ENCODE data around the gene ETV3. TPM values are rescaled to one million over a fixed set of nuclear protein-coding genes. Genes with fewer than 3 reads are reported as not detected.
A peak's percentile ranks its signal among the peaks of the same experiment; 100 is the strongest.

Gene ETV3
- total and polyA plus RNA-seq, 2 of the 8 experiments (the other 6 are each of a cell fraction or from before 2014, with no cell fraction given): 6.0 to 23.8 TPM

DNA sequence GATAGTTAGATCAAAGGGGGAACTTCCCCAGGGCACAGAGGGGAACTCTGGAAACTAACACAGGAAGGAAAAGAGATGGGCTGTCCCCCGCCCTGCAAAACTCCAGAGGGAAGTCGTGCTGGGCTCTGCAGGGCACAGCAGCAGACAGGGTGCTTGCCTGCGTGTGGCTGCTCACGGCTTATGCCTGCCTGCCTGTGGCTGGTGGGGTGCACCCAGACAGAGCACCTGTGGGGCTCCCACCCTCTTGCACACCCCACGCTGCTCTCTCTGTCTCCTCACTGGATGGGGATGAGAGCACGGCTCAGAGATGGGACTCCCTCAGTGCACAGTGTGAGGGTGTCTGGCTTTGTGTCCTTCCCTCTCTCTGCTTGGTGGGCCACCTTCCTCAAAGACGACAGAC lies 25.1 kb downstream of the ETV3 start:
- Histone ChIP-seq H3K9me3 (ENCODE audit: insufficient read depth in 2 of 2, low read depth in 1 of 2, low read length in 1 of 2) (no peaks in the 10 kb centered on the region), H3K4me1 (replicated peaks in 1 of 4; ENCODE audit: control insufficient read depth in 3 of 4, insufficient read depth in 4 of 4, low read length in 3 of 4) (peaks cover 23 to 53% (median 39%) of the 10 kb centered on the region in 4 experiments), H3K23me2 (ENCODE audit: low read depth, low read length) (peaks cover 6% of the 10 kb centered on the region; the same call in 1 of the 2 replicates), H3K36me3 (ENCODE audit: control insufficient read depth in 2 of 4, insufficient read depth in 4 of 4, low read length in 3 of 4) (no peaks in the 10 kb centered on the region), H3K4me3 (ENCODE audit: extremely low read depth in 1 of 4, insufficient read depth in 2 of 4, low read depth in 3 of 4, low read length in 4 of 4) (no peak overlapping the region), H2BK20ac (ENCODE audit: low read length) (peak overlapping the region; percentile 100), H3K18ac (ENCODE audit: extremely low read depth, low read length) (peak overlapping the region; percentile 93), H3K9ac (replicated peaks in 1 of 4; ENCODE audit: extremely low read depth in 1 of 4, low read depth in 3 of 4, low read length in 3 of 4) (0 out of 7 replicates have a peak overlapping the region, but pooled peaks of 1 of the 4 experiments have one; percentile 18), H3K27ac (ENCODE audit: low read depth, low read length) (no peak overlapping the region), H3K79me1 (ENCODE audit: low read depth, low read length) (no peaks in the 10 kb centered on the region), H4K91ac (replicated peaks; ENCODE audit: insufficient read length, low read length) (peak overlapping the region; percentile 84), H2BK120ac (replicated peaks; ENCODE audit: low read depth, low read length) (peak overlapping the region; percentile 66), H3K14ac (ENCODE audit: insufficient read length) (no peak overlapping the region), H2BK15ac (ENCODE audit: low read length) (peak overlapping the region; percentile 99; the same call in 1 of the 2 replicates), H3K23ac (ENCODE audit: insufficient read length) (no peak overlapping the region), H3K4ac (replicated peaks; ENCODE audit: insufficient read length, low read depth, low read length) (no peak overlapping the region), H4K20me1 (replicated peaks in 1 of 2; ENCODE audit: control insufficient read depth in 1 of 2, insufficient read depth in 2 of 2, low read length in 2 of 2) (no peaks in the 10 kb centered on the region), H3K56ac (replicated peaks; ENCODE audit: insufficient read length, low read depth, low read length) (no peak overlapping the region), H2AK5ac (ENCODE audit: low read depth, low read length) (peak overlapping the region; percentile 83; the same call in 1 of the 2 replicates), H2AFZ (ENCODE audit: low read length) (no peak overlapping the region), H3K27me3 (replicated peaks in 1 of 4; ENCODE audit: control insufficient read depth in 3 of 4, extremely low read depth in 1 of 4, insufficient read depth in 3 of 4, low read length in 3 of 4) (peaks cover 0 to 9% (median 2%) of the 10 kb centered on the region in 4 experiments; a peak in 4 of 7 replicates), H4K8ac (ENCODE audit: extremely low read depth, insufficient read depth, low read length) (no peak overlapping the region), H2BK12ac (ENCODE audit: low read depth, low read length) (peak overlapping the region; percentile 100), H2BK5ac (ENCODE audit: low read depth, low read length) (peak overlapping the region; percentile 78; the same call in 1 of the 2 replicates), H4K5ac (ENCODE audit: insufficient read length, low read depth, low read length) (no peak overlapping the region), H3K4me2 (ENCODE audit: insufficient read depth in 1 of 2, low read depth in 2 of 2, low read length in 2 of 2) (peak overlapping the region; percentile 13 to 21; a peak in 3 of 4 replicates), H3K79me2 (ENCODE audit: control insufficient read depth in 1 of 2, insufficient read depth in 2 of 2, low read length in 2 of 2) (no peaks in the 10 kb centered on the region)
- 76% methylated on average over 7 of the region's 7 CpGs; no CpG with 5 or more reads in 1 of the 2 experiments for WGBS, 2 experiments (ENCODE audit: extremely low coverage in 1 of 2, insufficient coverage in 1 of 2, insufficient read length in 1 of 2, insufficient replicate concordance in 2 of 2, low coverage in 1 of 2, low lambda C conversion rate in 2 of 2, missing lambda C conversion rate in 1 of 2)
- ChIA-PET CTCF (ENCODE audit: partially characterized antibody) (interaction anchor here (1.0 to 9.2 kb wide), 5 partner anchors 11 to 43 kb away, joined by 3 to 67 read pairs (median 26); partner anchors contain the start of gene ETV3L), POLR2A (ENCODE audit: partially characterized antibody) (interaction anchor here (1.0 to 4.1 kb wide), 7 partner anchors 8 to 42 kb away, joined by 4 to 21 read pairs (median 7); partner anchors contain the start of gene ETV3)
- DNase-seq (ENCODE audit: low read depth in 1 of 2, low spot score in 2 of 2): no peak
- no peak for FAIRE-seq
- TF ChIP-seq POLR2AphosphoS5 (IDR thresholded peaks at IDR 0.05; ENCODE audit: low read depth, low read length) (no peak), CTBP2 (IDR thresholded peaks at IDR 0.05; ENCODE audit: borderline replicate concordance, insufficient read depth, insufficient read length, low read length) (no peak), PHF8 (conservative IDR thresholded peaks at IDR 0.05; ENCODE audit: low read depth, low read length) (no peak), SAP30 (IDR thresholded peaks at IDR 0.05; ENCODE audit: insufficient read depth, insufficient replicate concordance, low read length) (no peak), HDAC2 (IDR thresholded peaks at IDR 0.05; ENCODE audit: borderline replicate concordance in 1 of 2, low read depth in 2 of 2, low read length in 2 of 2) (no peak), KDM1A (IDR thresholded peaks at IDR 0.05; ENCODE audit: borderline replicate concordance, low read length) (no peak), YY1 (IDR thresholded peaks at IDR 0.05; ENCODE audit: low read depth, low read length) (no peak), SP1 (IDR thresholded peaks at IDR 0.05; ENCODE audit: low read depth, low read length) (no peak), BCL11A (IDR thresholded peaks at IDR 0.05; ENCODE audit: low read depth in 2 of 2, low read length in 2 of 2) (no peak), CEBPB (IDR thresholded peaks at IDR 0.05; ENCODE audit: low read depth, low read length) (no peak)

Data from H1 (cell line).